Hepatocyte (in vitro differentiated cells): ENCODE data around the gene ZNF24. TPM values are rescaled to one million over a fixed set of nuclear protein-coding genes. Genes with fewer than 3 reads are reported as not detected.

Experiments
- DNase-seq: peaks from one replicate; pipeline ENCODE4 v3.0.0-alpha.2; 2016; ENCODE audit warnings: low spot score
- H2AFZ ChIP-seq: fragments of 200-600 bp; sonication (generic); 2 replicates; pipeline ENCODE4 v1.6.0; 2016; ENCODE audit warnings: antibody characterized with exemption, mild to moderate bottlenecking
- H3K27ac ChIP-seq: fragments of 200-600 bp; sonication (generic); 2 replicates; pipeline ENCODE4 v1.5.1; 2016; ENCODE audit warnings: mild to moderate bottlenecking
- H3K27me3 ChIP-seq: fragments of 200-600 bp; sonication (generic); 2 replicates; pipeline ENCODE4 v1.6.1; 2016
- H3K36me3 ChIP-seq: fragments of 200-600 bp; sonication (generic); replicated peaks from 2 replicates; pipeline ENCODE4 v1.5.1; 2016; ENCODE audit warnings: low read depth; ENCODE audit not compliant: insufficient read depth
- H3K4me1 ChIP-seq: fragments of 200-600 bp; sonication (generic); 2 replicates; pipeline ENCODE4 v1.5.1; 2016; ENCODE audit warnings: mild to moderate bottlenecking, moderate library complexity; ENCODE audit not compliant: insufficient read depth
- H3K4me2 ChIP-seq: fragments of 200-600 bp; sonication (generic); 2 replicates; pipeline ENCODE4 v1.6.0; 2016
- H3K4me3 ChIP-seq: fragments of 200-600 bp; sonication (generic); 2 replicates; pipeline ENCODE4 v1.5.1; 2016; ENCODE audit warnings: mild to moderate bottlenecking
- H3K79me2 ChIP-seq: fragments of 200-600 bp; sonication (generic); 2 replicates; pipeline ENCODE4 v1.6.0; 2017; ENCODE audit warnings: mild to moderate bottlenecking
- H3K9me2 ChIP-seq: fragments of 200-600 bp; sonication (generic); replicated peaks from 2 replicates; pipeline ENCODE4 v1.6.0; 2017; ENCODE audit warnings: mild to moderate bottlenecking; ENCODE audit not compliant: insufficient read depth
- H3K9me3 ChIP-seq: fragments of 200-600 bp; sonication (generic); 2 replicates; pipeline ENCODE4 v1.5.1; 2016; ENCODE audit warnings: low read depth, mild to moderate bottlenecking
- H4K20me1 ChIP-seq: fragments of 200-600 bp; sonication (generic); 2 replicates; pipeline ENCODE4 v1.6.0; 2016; ENCODE audit warnings: mild to moderate bottlenecking; ENCODE audit not compliant: insufficient read depth, poor library complexity, severe bottlenecking
- EZH2 ChIP-seq: fragments of 200-600 bp; sonication (generic); IDR thresholded peaks from 2 replicates; pipeline ENCODE4 v1.6.1; 2016; ENCODE audit warnings: antibody characterized with exemption, mild to moderate bottlenecking, borderline replicate concordance
- EZH2phosphoT487 ChIP-seq: fragments of 200-600 bp; sonication (generic); IDR thresholded peaks from one replicate; pipeline ENCODE4 v1.6.1; 2018; ENCODE audit warnings: antibody characterized with exemption, mild to moderate bottlenecking, low read depth, moderate library complexity; ENCODE audit not compliant: unreplicated experiment, severe bottlenecking
- WGBS: methylation state at CpG from one replicate; pipeline ENCODE4 v1.1.6; 2016; ENCODE audit warnings: low lambda C conversion rate; ENCODE audit errors: missing lambda C conversion rate; 5-methylcytosine and 5-hydroxymethylcytosine counted together
- polyA plus RNA-seq: library from polyadenylated mRNA; unstranded; fragments of >200 nt; fragmentation: Nextera tagmentation; extraction: Ambion mirVana; gene quantifications from 2 replicates; pipeline ENCODE4 v1.2.1, GENCODE V29; 2016
- total RNA-seq: library from RNA; depleted of rRNA; stranded (reverse); fragments of >200 nt; gene quantifications from 2 replicates; pipeline ENCODE4 v1.2.3, GENCODE V29; 2014
- TF ChIP-seq, protein P1 (sequence below): fragments of 200-600 bp; sonication (generic); IDR thresholded peaks from 2 replicates; pipeline ENCODE4 v1.5.1; 2016; ENCODE audit warnings: antibody characterized with exemption, mild to moderate bottlenecking; ENCODE audit not compliant: poor library complexity

The ZNF24 gene
- total and polyA plus RNA-seq, 2 experiments from 2014 or later: 29.0 to 44.3 TPM

DNA sequence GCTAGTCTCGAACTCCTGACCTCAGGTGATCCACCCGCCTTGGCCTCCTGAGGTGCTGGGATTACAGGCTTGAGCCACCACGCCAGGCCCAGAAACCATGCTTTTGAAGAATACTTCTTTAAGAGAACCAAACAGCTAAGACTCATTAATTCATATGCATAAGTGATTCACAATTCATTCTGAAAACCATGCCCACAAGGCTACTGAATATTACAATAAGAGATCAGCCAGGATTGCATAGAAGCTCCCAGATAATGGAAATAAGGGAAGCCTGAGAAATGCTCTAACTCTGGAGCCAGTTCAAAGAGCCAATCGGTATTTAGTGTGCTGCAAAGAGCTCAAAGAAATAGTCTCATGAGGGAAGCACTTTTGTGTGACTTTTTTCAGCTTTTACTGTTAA, 30.5 kb upstream of the ZNF24 start:
- Histone ChIP-seq H3K4me2 (no peak overlapping the region), H3K36me3 (no peaks in the 10 kb centered on the region), H3K4me3 (no peak overlapping the region), H3K79me2 (no peaks in the 10 kb centered on the region), H4K20me1 (no peaks in the 10 kb centered on the region), H2AFZ (no peak overlapping the region), H3K9me3 (no peaks in the 10 kb centered on the region), H3K27ac (no peak overlapping the region), H3K9me2 (no peaks in the 10 kb centered on the region), H3K27me3 (peaks cover 13% of the 10 kb centered on the region), H3K4me1 (no peaks in the 10 kb centered on the region)
- 95% methylated on average over 4 of the region's 4 CpGs for WGBS
- TF ChIP-seq, protein P1, sequence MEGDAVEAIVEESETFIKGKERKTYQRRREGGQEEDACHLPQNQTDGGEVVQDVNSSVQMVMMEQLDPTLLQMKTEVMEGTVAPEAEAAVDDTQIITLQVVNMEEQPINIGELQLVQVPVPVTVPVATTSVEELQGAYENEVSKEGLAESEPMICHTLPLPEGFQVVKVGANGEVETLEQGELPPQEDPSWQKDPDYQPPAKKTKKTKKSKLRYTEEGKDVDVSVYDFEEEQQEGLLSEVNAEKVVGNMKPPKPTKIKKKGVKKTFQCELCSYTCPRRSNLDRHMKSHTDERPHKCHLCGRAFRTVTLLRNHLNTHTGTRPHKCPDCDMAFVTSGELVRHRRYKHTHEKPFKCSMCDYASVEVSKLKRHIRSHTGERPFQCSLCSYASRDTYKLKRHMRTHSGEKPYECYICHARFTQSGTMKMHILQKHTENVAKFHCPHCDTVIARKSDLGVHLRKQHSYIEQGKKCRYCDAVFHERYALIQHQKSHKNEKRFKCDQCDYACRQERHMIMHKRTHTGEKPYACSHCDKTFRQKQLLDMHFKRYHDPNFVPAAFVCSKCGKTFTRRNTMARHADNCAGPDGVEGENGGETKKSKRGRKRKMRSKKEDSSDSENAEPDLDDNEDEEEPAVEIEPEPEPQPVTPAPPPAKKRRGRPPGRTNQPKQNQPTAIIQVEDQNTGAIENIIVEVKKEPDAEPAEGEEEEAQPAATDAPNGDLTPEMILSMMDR: no peak
- no peak for TF ChIP-seq EZH2
- TF ChIP-seq EZH2phosphoT487: no peak
- no peak for DNase-seq

DNA sequence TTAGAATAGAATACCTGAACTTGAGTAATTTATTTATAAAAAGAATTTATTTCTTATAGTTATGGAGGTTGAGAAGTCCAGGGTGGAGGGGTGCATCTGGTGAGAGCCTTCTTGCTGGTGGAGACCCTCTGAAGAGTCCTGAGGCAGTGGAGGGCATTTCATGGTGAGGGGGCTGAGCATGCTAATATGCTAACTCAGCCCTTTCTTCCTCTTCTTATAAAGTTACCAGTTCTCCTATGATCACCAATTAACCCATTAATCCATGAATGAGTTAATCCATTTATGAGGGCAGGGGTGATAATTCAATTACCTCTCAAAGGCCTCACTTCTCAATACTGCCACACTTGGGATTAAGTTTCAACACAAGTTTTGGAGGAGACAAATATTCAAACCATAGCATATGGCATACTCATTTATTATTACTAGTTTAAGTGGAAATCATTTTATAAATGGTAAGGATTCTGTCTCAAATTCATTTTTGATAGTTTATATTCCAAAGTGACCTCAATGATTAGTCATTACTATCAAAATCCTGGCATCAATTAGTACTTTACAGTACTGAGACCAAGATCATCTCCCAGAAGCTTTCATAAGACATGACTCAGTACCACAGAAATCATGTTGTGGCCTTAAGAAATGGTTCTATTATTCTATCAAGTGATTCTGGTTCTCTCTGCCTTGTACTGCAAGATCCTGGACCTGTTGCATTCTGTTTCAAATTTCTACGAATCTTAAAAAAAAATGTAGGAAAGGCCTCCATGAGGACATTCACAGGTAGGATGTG, 27.4 kb upstream of the ZNF24 start:
- Histone ChIP-seq H3K4me3 (no peak overlapping the region), H3K79me2 (no peaks in the 10 kb centered on the region), H3K36me3 (no peaks in the 10 kb centered on the region), H2AFZ (no peak overlapping the region), H3K27ac (no peak overlapping the region), H3K9me2 (no peaks in the 10 kb centered on the region), H3K4me2 (no peak overlapping the region), H3K9me3 (no peaks in the 10 kb centered on the region), H4K20me1 (no peaks in the 10 kb centered on the region), H3K4me1 (no peaks in the 10 kb centered on the region), H3K27me3 (no peaks in the 10 kb centered on the region)
- TF ChIP-seq, protein P1: no peak
- no peak for TF ChIP-seq EZH2phosphoT487
- no peak for TF ChIP-seq EZH2
- 79% methylated on average over 1 of the region's 1 CpG for WGBS
- DNase-seq: no peak

DNA sequence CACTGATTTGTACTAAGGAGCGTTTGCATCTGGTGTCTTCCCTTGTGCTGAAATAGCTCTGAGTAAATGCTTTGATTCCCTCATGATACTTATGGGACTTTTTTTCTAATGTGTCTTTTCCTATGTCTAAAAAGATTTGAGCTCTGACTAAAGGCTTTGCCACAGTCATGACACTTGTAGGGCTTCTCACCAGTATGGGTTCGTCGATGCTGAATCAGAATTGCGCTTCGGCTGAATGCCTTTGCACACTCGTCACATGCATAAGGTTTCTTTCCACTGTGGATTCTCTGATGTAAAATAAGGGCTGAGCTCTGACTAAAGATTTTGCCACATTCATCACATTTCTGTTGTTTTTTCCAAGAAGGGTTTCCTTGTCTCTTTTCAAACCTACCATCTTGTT, 24.9 kb upstream of the ZNF24 start:
- no peak for DNase-seq
- 88% methylated on average over 6 of the region's 6 CpGs for WGBS
- Histone ChIP-seq H2AFZ (no peak overlapping the region), H3K27ac (no peak overlapping the region), H3K27me3 (no peaks in the 10 kb centered on the region), H3K4me1 (no peaks in the 10 kb centered on the region), H3K4me2 (no peak overlapping the region), H3K79me2 (no peaks in the 10 kb centered on the region), H4K20me1 (no peaks in the 10 kb centered on the region), H3K4me3 (no peak overlapping the region), H3K9me3 (no peaks in the 10 kb centered on the region), H3K9me2 (no peaks in the 10 kb centered on the region), H3K36me3 (no peaks in the 10 kb centered on the region)
- no peak for TF ChIP-seq EZH2phosphoT487
- TF ChIP-seq, protein P1: no peak
- no peak for TF ChIP-seq EZH2
